ENCODE data around the gene NT5DC1.

DNA sequence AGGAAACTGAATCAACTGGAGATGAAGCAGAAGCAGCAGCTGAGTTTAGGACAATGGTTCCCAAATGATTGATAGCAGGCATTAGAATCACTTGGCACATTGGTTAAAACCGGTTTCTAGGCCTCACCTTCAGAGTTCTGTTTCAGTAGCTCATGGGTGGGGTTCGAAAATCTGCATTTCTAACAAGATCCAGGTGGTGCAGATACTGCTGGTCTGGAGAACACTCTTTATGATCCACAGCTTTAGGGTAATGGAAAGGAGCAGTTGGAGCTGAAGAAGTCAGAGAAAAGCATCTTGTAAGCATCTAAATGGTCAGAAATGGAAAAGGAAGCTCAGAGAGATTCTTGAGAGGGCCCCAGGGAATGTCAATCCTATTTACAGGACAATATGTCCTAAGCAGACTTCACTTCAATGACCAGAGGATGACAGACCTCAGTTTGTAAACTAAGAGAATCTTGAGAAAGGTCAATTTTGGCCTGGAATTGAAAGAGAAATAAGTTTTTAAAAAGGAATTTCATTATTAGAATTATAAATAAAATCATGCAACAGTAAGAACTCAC lies 170.6 kb downstream of the NT5DC1 start:
- TF ChIP-seq, protein P1, sequence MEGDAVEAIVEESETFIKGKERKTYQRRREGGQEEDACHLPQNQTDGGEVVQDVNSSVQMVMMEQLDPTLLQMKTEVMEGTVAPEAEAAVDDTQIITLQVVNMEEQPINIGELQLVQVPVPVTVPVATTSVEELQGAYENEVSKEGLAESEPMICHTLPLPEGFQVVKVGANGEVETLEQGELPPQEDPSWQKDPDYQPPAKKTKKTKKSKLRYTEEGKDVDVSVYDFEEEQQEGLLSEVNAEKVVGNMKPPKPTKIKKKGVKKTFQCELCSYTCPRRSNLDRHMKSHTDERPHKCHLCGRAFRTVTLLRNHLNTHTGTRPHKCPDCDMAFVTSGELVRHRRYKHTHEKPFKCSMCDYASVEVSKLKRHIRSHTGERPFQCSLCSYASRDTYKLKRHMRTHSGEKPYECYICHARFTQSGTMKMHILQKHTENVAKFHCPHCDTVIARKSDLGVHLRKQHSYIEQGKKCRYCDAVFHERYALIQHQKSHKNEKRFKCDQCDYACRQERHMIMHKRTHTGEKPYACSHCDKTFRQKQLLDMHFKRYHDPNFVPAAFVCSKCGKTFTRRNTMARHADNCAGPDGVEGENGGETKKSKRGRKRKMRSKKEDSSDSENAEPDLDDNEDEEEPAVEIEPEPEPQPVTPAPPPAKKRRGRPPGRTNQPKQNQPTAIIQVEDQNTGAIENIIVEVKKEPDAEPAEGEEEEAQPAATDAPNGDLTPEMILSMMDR (IDR thresholded peaks at IDR 0.05; ENCODE audit: poor library complexity, severe bottlenecking), result no peak
- no peak for TF ChIP-seq POLR2AphosphoS5 (IDR thresholded peaks at IDR 0.05)
